ENCODE data around the gene GET3.

DNA sequence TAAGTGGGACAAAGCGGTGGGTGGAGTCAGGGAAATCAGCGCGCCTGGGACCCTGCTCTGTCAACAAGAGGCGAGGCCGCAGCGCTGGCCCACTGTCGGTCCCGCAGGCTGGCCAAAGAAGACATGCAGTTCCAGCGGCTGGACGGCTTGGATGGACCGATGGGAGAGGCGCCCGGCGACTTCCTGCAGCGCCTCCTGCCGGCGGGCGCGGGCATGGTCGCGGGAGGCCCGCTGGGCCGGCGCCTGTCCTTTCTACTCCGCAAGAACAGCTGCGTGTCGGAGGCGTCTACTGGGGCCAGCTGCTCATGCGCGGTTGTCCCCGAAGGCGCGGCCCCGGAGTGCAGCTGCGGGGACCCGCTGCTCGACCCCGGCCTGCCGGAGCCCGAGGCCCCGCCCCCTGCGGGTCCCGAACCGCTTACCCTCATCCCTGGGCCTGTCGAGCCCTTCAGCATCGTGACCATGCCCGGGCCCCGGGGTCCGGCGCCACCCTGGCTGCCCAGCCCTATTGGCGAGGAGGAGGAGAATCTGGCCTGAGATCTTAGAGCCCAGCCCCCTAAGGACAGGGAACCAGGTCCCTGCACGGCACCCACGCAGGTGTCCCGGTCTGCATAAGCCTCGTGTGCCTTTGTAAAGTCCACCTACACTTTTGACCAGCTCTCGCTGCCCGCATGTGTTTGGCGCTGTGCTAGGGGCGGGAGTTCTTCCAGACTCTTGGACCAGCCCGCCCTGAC, 20.4 kb downstream of the GET3 start:
- TF ChIP-seq, protein P1, sequence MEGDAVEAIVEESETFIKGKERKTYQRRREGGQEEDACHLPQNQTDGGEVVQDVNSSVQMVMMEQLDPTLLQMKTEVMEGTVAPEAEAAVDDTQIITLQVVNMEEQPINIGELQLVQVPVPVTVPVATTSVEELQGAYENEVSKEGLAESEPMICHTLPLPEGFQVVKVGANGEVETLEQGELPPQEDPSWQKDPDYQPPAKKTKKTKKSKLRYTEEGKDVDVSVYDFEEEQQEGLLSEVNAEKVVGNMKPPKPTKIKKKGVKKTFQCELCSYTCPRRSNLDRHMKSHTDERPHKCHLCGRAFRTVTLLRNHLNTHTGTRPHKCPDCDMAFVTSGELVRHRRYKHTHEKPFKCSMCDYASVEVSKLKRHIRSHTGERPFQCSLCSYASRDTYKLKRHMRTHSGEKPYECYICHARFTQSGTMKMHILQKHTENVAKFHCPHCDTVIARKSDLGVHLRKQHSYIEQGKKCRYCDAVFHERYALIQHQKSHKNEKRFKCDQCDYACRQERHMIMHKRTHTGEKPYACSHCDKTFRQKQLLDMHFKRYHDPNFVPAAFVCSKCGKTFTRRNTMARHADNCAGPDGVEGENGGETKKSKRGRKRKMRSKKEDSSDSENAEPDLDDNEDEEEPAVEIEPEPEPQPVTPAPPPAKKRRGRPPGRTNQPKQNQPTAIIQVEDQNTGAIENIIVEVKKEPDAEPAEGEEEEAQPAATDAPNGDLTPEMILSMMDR (CRISPR knock-in tag; IDR thresholded peaks at IDR 0.05), result peak; percentile 92
- TF ChIP-seq ELF4 (CRISPR knock-in tag; IDR thresholded peaks at IDR 0.05; ENCODE audit: borderline replicate concordance) (no peak), SMAD9 (CRISPR knock-in tag; IDR thresholded peaks at IDR 0.05) (no peak), ZNF138 (CRISPR knock-in tag; IDR thresholded peaks at IDR 0.05; ENCODE audit: low read depth) (no peak), IKZF1 (IDR thresholded peaks at IDR 0.05) (no peak), FOXP1 (IDR thresholded peaks at IDR 0.05) (no peak), FOXP1 (CRISPR knock-in tag; IDR thresholded peaks at IDR 0.05) (no peak), HCFC1 (IDR thresholded peaks at IDR 0.05; ENCODE audit: low read depth, low read length) (no peak), RAD21 (CRISPR knock-in tag; IDR thresholded peaks at IDR 0.05) (peak; percentile 83)
- TF ChIP-seq, protein P2, sequence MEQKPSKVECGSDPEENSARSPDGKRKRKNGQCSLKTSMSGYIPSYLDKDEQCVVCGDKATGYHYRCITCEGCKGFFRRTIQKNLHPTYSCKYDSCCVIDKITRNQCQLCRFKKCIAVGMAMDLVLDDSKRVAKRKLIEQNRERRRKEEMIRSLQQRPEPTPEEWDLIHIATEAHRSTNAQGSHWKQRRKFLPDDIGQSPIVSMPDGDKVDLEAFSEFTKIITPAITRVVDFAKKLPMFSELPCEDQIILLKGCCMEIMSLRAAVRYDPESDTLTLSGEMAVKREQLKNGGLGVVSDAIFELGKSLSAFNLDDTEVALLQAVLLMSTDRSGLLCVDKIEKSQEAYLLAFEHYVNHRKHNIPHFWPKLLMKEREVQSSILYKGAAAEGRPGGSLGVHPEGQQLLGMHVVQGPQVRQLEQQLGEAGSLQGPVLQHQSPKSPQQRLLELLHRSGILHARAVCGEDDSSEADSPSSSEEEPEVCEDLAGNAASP (CRISPR knock-in tag; IDR thresholded peaks at IDR 0.05; ENCODE audit: borderline replicate concordance), result no peak
- TF ChIP-seq, protein P3, sequence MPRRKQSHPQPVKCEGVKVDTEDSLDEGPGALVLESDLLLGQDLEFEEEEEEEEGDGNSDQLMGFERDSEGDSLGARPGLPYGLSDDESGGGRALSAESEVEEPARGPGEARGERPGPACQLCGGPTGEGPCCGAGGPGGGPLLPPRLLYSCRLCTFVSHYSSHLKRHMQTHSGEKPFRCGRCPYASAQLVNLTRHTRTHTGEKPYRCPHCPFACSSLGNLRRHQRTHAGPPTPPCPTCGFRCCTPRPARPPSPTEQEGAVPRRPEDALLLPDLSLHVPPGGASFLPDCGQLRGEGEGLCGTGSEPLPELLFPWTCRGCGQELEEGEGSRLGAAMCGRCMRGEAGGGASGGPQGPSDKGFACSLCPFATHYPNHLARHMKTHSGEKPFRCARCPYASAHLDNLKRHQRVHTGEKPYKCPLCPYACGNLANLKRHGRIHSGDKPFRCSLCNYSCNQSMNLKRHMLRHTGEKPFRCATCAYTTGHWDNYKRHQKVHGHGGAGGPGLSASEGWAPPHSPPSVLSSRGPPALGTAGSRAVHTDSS (CRISPR knock-in tag; conservative IDR thresholded peaks at IDR 0.05), result no peak

All from HepG2 (cell line).